B cell (primary cell): ENCODE measurements around the gene IFRD2.
"Not testable (repeated sequence)": the region's sequence is repeated elsewhere in the genome, so short reads cannot be mapped to it uniquely, and the experiment has no call there.

ENCODE experiments used
- EZH2 ChIP-seq: IDR thresholded peaks from 2 replicates; pipeline ENCODE4 v1.6.1; 2012; ENCODE audit warnings: borderline replicate concordance, low read depth, mild to moderate bottlenecking, moderate library complexity, low read length; ENCODE audit not compliant: insufficient read depth, poor library complexity, severe bottlenecking
- TF ChIP-seq, protein P1 (sequence below): fragments of 200-600 bp; IDR thresholded peaks from one replicate; pipeline ENCODE4 v1.8.0; 2022; ENCODE audit warnings: antibody characterized with exemption, mild to moderate bottlenecking

DNA sequence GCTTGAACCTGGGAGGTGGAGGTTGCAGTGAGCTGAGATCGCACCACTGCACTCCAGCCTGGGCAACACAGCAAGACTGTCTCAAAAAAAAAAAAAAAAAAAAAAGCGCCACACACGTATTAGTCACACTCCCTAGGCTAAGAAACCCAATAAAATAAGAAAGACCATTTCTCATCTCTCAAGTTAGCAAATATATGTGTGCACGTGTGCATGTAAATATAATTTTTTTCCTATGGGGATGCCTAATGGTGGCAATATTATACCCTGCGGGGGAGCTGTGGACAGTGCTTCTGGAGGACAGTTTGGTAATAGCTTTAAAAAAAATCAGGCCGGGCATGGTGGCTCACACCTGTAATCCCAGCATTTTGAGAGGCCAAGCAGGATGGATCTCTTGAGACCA is 8.1 kb downstream of the IFRD2 start:
- TF ChIP-seq EZH2: not testable (repeated sequence)
- TF ChIP-seq, protein P1, sequence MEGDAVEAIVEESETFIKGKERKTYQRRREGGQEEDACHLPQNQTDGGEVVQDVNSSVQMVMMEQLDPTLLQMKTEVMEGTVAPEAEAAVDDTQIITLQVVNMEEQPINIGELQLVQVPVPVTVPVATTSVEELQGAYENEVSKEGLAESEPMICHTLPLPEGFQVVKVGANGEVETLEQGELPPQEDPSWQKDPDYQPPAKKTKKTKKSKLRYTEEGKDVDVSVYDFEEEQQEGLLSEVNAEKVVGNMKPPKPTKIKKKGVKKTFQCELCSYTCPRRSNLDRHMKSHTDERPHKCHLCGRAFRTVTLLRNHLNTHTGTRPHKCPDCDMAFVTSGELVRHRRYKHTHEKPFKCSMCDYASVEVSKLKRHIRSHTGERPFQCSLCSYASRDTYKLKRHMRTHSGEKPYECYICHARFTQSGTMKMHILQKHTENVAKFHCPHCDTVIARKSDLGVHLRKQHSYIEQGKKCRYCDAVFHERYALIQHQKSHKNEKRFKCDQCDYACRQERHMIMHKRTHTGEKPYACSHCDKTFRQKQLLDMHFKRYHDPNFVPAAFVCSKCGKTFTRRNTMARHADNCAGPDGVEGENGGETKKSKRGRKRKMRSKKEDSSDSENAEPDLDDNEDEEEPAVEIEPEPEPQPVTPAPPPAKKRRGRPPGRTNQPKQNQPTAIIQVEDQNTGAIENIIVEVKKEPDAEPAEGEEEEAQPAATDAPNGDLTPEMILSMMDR: not testable (repeated sequence)
